RPMI7951 (cell line): Measurements from ENCODE around the gene PTPRM. TPM values are rescaled to one million over a fixed set of nuclear protein-coding genes. Genes with fewer than 3 reads are reported as not detected.
A peak's percentile ranks its signal among the peaks of the same experiment; 100 is the strongest.

Experiments used
- DNase-seq: peaks from one replicate; pipeline ENCODE4 v3.0.0-alpha.2; 2012; ENCODE audit warnings: low read depth
- total RNA-seq: library from RNA; depleted of rRNA; stranded (reverse); fragments of >200 nt; shearing (Covaris generic); gene quantifications from 2 replicates; pipeline ENCODE4 v1.2.3, GENCODE V29; 2014

The PTPRM gene
- total RNA-seq, 1 experiment from 2014 or later: 51.8 TPM

GRCh38 chr18:8279346-8279745 lies 712.2 kb downstream of the PTPRM start:
- no peak for DNase-seq

DNA sequence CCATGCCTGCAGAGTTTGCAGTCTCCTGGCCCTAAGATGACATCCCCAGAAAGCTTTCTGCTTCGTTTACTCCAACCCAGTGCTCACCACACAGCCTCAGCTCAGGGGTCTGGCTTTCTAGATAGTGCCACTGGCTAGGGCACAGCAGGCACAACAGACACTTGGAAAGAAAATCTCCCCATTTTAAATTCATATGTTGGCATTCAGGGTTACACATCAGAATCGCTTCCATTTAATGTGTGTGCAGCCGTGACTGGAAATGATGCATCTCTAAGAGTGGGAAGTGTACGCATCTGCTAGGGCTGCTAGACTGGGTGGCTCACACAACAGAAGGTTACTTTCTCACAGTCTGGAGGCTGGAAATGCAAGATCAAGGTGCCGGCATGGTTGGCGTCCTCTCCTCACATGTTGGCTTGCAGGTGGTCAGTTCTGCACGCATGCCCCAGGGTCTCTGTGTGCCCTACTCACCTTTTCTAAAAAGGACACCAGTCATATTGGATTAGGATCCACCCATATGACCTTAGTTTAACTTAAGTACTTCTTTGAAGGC lies 712.7 kb downstream of the PTPRM start:
- no peak for DNase-seq

- DNase-seq: peak; percentile 16
These were observed 716.9 kb downstream of the PTPRM start for GRCh38 chr18:8283891-8284585.

DNA sequence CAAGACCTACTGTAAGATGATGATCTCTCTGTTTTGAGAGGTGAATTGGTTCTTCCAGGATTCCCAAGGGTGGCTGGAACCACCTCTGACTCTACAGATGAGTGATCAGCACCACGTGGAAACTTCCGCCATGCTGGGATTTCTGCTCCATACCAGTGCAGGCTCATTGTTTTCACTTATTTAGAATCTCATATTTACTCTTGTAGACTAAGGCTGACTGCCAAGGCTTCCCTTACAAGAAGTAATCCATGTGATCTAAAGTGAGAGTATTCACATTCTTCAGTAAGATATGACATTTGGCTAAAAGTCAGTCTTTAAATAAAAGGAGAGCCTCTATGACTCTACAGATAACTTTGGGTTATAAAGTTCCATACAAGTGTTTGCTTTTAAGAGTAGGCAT lies 719.2 kb downstream of the PTPRM start:
- no peak for DNase-seq

GRCh38 chr18:8287196-8287885 lies 720.2 kb downstream of the PTPRM start:
- no peak for DNase-seq

DNA sequence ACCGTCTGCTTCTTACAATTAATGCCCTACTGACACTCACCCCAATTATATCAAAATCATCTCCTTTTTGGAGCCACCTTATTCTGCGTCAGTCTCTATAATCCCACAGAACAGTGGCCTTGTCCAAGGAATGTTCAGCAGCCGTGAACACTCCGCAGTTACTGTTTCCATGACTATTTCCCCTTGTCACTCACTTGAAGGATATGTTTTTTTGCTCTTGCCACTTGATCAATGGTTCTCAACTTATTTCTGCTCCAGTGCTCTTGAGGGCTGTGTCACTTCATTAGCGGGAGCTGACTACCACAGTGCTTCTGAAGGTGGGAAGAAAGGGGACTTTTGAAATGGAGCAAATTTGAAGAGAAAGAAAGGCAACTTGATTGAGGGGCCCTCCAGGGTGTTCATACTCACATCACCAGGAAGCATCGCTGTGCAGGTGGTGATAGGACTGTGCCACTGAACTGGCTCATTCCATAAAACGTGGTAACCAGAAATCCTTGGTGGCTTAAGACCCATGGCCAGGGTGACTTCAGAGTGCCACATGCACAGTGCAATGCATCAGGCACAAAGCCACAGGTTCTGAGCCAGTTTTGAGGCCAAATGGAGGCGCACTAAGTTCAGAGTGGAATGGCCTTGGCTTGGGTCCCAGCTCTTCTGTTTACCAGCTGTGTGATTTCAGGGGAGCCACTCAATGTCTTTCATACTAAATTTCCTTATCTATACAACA lies 721.5 kb downstream of the PTPRM start:
- no peak for DNase-seq

- DNase-seq: no peak
These were observed 723.3 kb downstream of the PTPRM start for GRCh38 chr18:8290435-8290834.

DNA sequence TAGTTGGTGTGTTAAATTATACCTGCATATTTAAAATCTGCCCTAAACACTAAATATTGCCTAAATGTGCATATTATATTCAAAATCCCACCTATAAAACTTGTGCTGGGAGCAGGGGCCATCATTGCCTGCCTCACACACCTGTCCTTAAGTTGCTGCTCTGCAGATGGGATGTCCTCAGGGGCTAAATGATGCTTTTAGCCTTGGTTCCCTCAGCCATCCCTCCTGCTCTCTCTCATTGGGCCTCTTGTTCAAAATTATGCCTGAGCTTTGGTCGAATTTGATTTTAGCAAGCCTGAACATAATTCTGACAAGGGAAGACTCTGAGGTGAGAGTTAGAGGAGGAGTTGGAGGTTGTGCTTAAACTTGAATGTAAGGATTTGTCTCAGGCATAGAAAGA lies 723.8 kb downstream of the PTPRM start:
- no peak for DNase-seq

- no peak for DNase-seq
These were observed 726.1 kb downstream of the PTPRM start for GRCh38 chr18:8293184-8293583.

GRCh38 chr18:8296886-8297616 lies 729.9 kb downstream of the PTPRM start:
- DNase-seq: no peak

GRCh38 chr18:8298186-8298585 lies 731.1 kb downstream of the PTPRM start:
- DNase-seq: no peak

DNA sequence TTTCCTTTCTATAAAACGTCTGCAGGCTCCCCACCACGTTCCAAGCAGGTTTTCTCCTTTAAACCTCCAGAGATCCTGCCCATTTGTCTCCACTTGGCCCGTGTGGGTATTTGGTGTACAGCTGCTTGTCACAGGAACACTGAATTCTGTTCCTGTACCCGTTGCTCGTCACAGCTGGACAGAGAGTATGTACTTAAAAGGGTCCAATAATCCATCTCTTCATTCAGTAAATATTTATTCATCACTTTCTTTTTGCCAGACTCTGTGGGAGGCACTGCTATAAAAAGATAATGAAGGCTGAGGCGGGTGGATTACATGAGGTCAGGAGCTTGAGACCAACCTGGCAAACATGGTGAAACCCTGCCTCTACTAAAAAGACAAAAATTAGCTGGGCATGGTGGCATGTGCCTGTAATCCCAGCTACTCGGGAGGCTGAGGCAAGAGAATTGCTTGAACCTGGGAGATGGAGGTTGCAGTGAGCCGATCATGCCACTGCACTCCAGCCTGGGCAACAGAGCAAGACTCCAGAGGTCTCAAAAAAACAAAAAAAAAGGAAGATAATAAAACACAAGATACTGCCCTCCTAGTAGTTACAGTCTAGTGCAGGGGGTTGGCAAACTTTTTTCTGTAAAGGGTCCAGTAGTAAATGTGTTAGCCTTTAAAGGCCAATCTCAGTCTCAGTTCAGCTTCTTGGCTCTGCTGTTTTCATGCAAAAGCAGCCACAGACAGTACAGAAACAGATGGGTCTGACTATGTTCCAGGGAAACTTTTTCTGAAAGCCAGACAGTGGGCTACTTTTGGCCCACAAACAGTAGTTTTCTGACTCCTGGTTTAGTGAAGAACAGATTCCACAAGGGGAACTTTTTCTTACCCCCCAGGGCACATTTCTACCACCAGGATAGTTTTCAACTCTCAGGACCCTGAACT lies 732.2 kb downstream of the PTPRM start:
- DNase-seq: no peak

DNA sequence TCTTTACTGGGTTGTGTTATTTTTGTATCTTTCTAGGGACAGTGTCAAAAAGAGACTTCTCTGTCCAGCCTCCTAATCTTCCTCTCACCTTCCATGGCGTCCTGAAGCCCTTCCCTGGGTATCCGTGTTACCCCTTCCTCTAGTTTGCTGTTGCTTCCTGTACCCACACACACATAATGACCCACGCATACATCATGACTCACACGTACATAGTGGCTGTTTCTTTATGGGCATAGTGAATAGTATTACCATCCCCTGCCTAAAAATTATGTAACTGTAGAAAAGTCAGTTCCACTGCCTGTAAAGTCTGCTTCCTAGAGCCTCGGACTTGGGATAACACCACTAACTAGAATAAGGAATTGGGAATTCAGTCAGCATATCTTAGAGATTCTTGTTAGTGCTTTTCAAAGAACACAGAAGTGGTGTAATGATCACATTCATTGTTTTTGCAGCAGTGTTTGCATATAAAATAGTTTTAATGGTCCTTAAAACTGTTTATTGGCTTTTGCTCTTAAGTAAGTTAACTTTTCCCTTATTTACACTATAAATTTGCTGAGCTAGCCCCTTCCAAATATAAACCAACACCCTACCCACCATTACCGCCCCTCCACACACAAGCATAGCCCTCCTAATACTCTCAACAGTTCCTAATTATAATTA lies 733.8 kb downstream of the PTPRM start:
- no peak for DNase-seq

GRCh38 chr18:8301427-8302172 lies 734.5 kb downstream of the PTPRM start:
- no peak for DNase-seq

GRCh38 chr18:8303151-8303755 lies 736.1 kb downstream of the PTPRM start:
- DNase-seq: no peak

- DNase-seq: no peak
These were observed 740.8 kb downstream of the PTPRM start for GRCh38 chr18:8307960-8308359.

GRCh38 chr18:8313043-8313442 lies 745.9 kb downstream of the PTPRM start:
- DNase-seq: no peak

DNA sequence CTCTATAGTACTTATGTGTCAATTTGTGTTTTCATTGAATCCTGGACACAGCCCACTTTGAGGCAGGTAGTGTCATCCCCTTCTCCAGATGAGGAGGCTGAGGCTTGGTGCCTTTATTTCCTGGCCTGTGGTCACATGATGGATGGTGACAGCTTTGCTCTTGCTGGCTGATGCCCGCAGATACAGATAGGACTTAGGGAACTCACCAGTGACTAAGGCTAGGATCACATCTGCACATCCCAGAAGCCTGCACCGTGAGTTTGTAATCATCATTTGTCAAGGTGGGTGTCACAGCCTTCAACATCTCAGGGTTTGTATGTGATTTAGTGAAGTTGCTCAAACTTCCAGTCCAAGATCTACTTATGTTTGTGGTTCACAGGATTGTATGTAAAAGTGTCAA lies 747.0 kb downstream of the PTPRM start:
- DNase-seq: no peak
